ENCODE measurements around the gene NOS3.
A peak's percentile ranks its signal among the peaks of the same experiment; 100 is the strongest.

The NOS3 gene

GRCh38 chr7:150951521-150951920 is 39.3 kb upstream of the NOS3 start:
- CTCF ChIA-PET: interaction anchor here (0.8 to 1.7 kb wide), 3 partner anchors 9 to 34 kb away, joined by 3 to 5 read pairs (median 3); no protein-coding TSS in a partner anchor
- Histone ChIP-seq H3K4me1 (ENCODE audit: control extremely low read depth in 1 of 4, control insufficient read depth in 4 of 4, insufficient read depth in 4 of 4, low read length in 3 of 4) (peaks cover 0 to 19% (median 12%) of the 10 kb centered on the region in 4 experiments), H3K9me3 (ENCODE audit: control extremely low read depth in 1 of 5, control insufficient read depth in 4 of 5, insufficient read depth in 2 of 5, low read depth in 1 of 5, low read length in 4 of 5) (no peaks in the 10 kb centered on the region), H3K36me3 (ENCODE audit: control insufficient read depth in 4 of 4, insufficient read depth in 4 of 4, low read length in 3 of 4) (no peaks in the 10 kb centered on the region), H3K27ac (ENCODE audit: insufficient read depth in 1 of 2, low read depth in 1 of 2, low read length in 2 of 2, poor library complexity in 1 of 2, severe bottlenecking in 2 of 2) (no peak overlapping the region), H3K27me3 (replicated peaks in 2 of 5; ENCODE audit: control insufficient read depth in 4 of 5, insufficient read depth in 5 of 5, low read length in 4 of 5) (peaks cover 0 to 40% (median 6%) of the 10 kb centered on the region in 5 experiments), H3K4me3 (ENCODE audit: control insufficient read depth in 1 of 7, extremely low read depth in 1 of 7, insufficient read depth in 4 of 7, low read depth in 2 of 7, low read length in 6 of 7) (no peak overlapping the region)
- WGBS (ENCODE audit: insufficient coverage): 99% methylated on average over 23 of the region's 28 CpGs
- no peak for DNase-seq
- POLR2A ChIA-PET: no interaction called here

- Histone ChIP-seq H3K4me1 (ENCODE audit: control extremely low read depth in 1 of 4, control insufficient read depth in 4 of 4, insufficient read depth in 4 of 4, low read length in 3 of 4) (peaks cover 0 to 19% (median 12%) of the 10 kb centered on the region in 4 experiments), H3K4me3 (ENCODE audit: control insufficient read depth in 1 of 7, extremely low read depth in 1 of 7, insufficient read depth in 4 of 7, low read depth in 2 of 7, low read length in 6 of 7) (no peak overlapping the region), H3K9me3 (ENCODE audit: control extremely low read depth in 1 of 5, control insufficient read depth in 4 of 5, insufficient read depth in 2 of 5, low read depth in 1 of 5, low read length in 4 of 5) (no peaks in the 10 kb centered on the region), H3K36me3 (ENCODE audit: control insufficient read depth in 4 of 4, insufficient read depth in 4 of 4, low read length in 3 of 4) (no peaks in the 10 kb centered on the region), H3K27me3 (replicated peaks in 2 of 5; ENCODE audit: control insufficient read depth in 4 of 5, insufficient read depth in 5 of 5, low read length in 4 of 5) (peaks cover 0 to 41% (median 7%) of the 10 kb centered on the region in 5 experiments), H3K27ac (ENCODE audit: insufficient read depth in 1 of 2, low read depth in 1 of 2, low read length in 2 of 2, poor library complexity in 1 of 2, severe bottlenecking in 2 of 2) (no peak overlapping the region)
- ChIA-PET POLR2A (no interaction called here), CTCF (interaction anchor here (0.8 to 2.0 kb wide), 7 partner anchors 10 to 37 kb away, joined by 3 to 12 read pairs (median 3); no protein-coding TSS in a partner anchor)
- WGBS (ENCODE audit: insufficient coverage): 97% methylated on average over 31 of the region's 33 CpGs
- DNase-seq: no peak
Observed at GRCh38 chr7:150952331-150953050, 38.3 kb upstream of the NOS3 start.

- no peaks in the 10 kb centered on the region for H3K9me3 ChIP-seq (ENCODE audit: control extremely low read depth in 1 of 5, control insufficient read depth in 4 of 5, insufficient read depth in 2 of 5, low read depth in 1 of 5, low read length in 4 of 5)
- CTCF ChIA-PET: interaction anchor here (0.9 to 2.0 kb wide), 11 partner anchors 9 to 174 kb away, joined by 3 to 12 read pairs (median 4); no protein-coding TSS in a partner anchor
- peaks cover 0 to 19% (median 18%) of the 10 kb centered on the region in 4 experiments for H3K4me1 ChIP-seq (ENCODE audit: control extremely low read depth in 1 of 4, control insufficient read depth in 4 of 4, insufficient read depth in 4 of 4, low read length in 3 of 4)
- POLR2A ChIA-PET: interaction anchor here (0.8 kb wide), 1 partner anchor 16 kb away, joined by 3 read pairs; no protein-coding TSS in a partner anchor
- peaks cover 0 to 42% (median 10%) of the 10 kb centered on the region in 5 experiments for H3K27me3 ChIP-seq (replicated peaks in 2 of 5; ENCODE audit: control insufficient read depth in 4 of 5, insufficient read depth in 5 of 5, low read length in 4 of 5)
- H3K27ac ChIP-seq (ENCODE audit: insufficient read depth in 1 of 2, low read depth in 1 of 2, low read length in 2 of 2, poor library complexity in 1 of 2, severe bottlenecking in 2 of 2): peak overlapping the region in 1 of 2 experiments; percentile 63
- 96% methylated on average over 17 of the region's 17 CpGs for WGBS (ENCODE audit: insufficient coverage)
- no peaks in the 10 kb centered on the region for H3K36me3 ChIP-seq (ENCODE audit: control insufficient read depth in 4 of 4, insufficient read depth in 4 of 4, low read length in 3 of 4)
- H3K4me3 ChIP-seq (ENCODE audit: control insufficient read depth in 1 of 7, extremely low read depth in 1 of 7, insufficient read depth in 4 of 7, low read depth in 2 of 7, low read length in 6 of 7): no peak overlapping the region
- DNase-seq: no peak
Observed at GRCh38 chr7:150953061-150953997, 37.5 kb upstream of the NOS3 start.

- POLR2A ChIA-PET: interaction anchor here (0.5 to 0.8 kb wide), 2 partner anchors 17 to 591 kb away, joined by 3 read pairs; no protein-coding TSS in a partner anchor
- 96% methylated on average over 5 of the region's 9 CpGs for WGBS (ENCODE audit: insufficient coverage)
- H3K4me1 ChIP-seq (ENCODE audit: control extremely low read depth in 1 of 4, control insufficient read depth in 4 of 4, insufficient read depth in 4 of 4, low read length in 3 of 4): peaks cover 0 to 22% (median 18%) of the 10 kb centered on the region in 4 experiments
- CTCF ChIA-PET: interaction anchor here (0.8 to 2.0 kb wide), 11 partner anchors 8 to 176 kb away, joined by 3 to 12 read pairs (median 3); no protein-coding TSS in a partner anchor
- peaks cover 0 to 46% (median 15%) of the 10 kb centered on the region in 5 experiments for H3K27me3 ChIP-seq (replicated peaks in 2 of 5; ENCODE audit: control insufficient read depth in 4 of 5, insufficient read depth in 5 of 5, low read length in 4 of 5)
- H3K4me3 ChIP-seq (ENCODE audit: control insufficient read depth in 1 of 7, extremely low read depth in 1 of 7, insufficient read depth in 4 of 7, low read depth in 2 of 7, low read length in 6 of 7): peak overlapping the region in 1 of 7 experiments; percentile 8
- H3K27ac ChIP-seq (ENCODE audit: insufficient read depth in 1 of 2, low read depth in 1 of 2, low read length in 2 of 2, poor library complexity in 1 of 2, severe bottlenecking in 2 of 2): peak overlapping the region in 1 of 2 experiments; percentile 63
- no peak for DNase-seq
- H3K9me3 ChIP-seq (ENCODE audit: control extremely low read depth in 1 of 5, control insufficient read depth in 4 of 5, insufficient read depth in 2 of 5, low read depth in 1 of 5, low read length in 4 of 5): no peaks in the 10 kb centered on the region
- no peaks in the 10 kb centered on the region for H3K36me3 ChIP-seq (ENCODE audit: control insufficient read depth in 4 of 4, insufficient read depth in 4 of 4, low read length in 3 of 4)
Observed at GRCh38 chr7:150954201-150954985, 36.4 kb upstream of the NOS3 start.

GRCh38 chr7:150954986-150955518 is 35.8 kb upstream of the NOS3 start:
- H3K27me3 ChIP-seq (replicated peaks in 2 of 5; ENCODE audit: control insufficient read depth in 4 of 5, insufficient read depth in 5 of 5, low read length in 4 of 5): peaks cover 0 to 52% (median 17%) of the 10 kb centered on the region in 5 experiments
- H3K27ac ChIP-seq (ENCODE audit: insufficient read depth in 1 of 2, low read depth in 1 of 2, low read length in 2 of 2, poor library complexity in 1 of 2, severe bottlenecking in 2 of 2): peak overlapping the region in 1 of 2 experiments; percentile 63
- no peaks in the 10 kb centered on the region for H3K36me3 ChIP-seq (ENCODE audit: control insufficient read depth in 4 of 4, insufficient read depth in 4 of 4, low read length in 3 of 4)
- ChIA-PET POLR2A (no interaction called here), CTCF (interaction anchor here (1.1 to 1.8 kb wide), 4 partner anchors 9 to 57 kb away, joined by 3 to 4 read pairs (median 3); no protein-coding TSS in a partner anchor)
- no peak overlapping the region for H3K4me3 ChIP-seq (ENCODE audit: control insufficient read depth in 1 of 7, extremely low read depth in 1 of 7, insufficient read depth in 4 of 7, low read depth in 2 of 7, low read length in 6 of 7)
- no peak for DNase-seq
- no peaks in the 10 kb centered on the region for H3K9me3 ChIP-seq (ENCODE audit: control extremely low read depth in 1 of 5, control insufficient read depth in 4 of 5, insufficient read depth in 2 of 5, low read depth in 1 of 5, low read length in 4 of 5)
- 79% methylated on average over 13 of the region's 21 CpGs for WGBS (ENCODE audit: insufficient coverage)
- peaks cover 0 to 22% (median 15%) of the 10 kb centered on the region in 4 experiments for H3K4me1 ChIP-seq (ENCODE audit: control extremely low read depth in 1 of 4, control insufficient read depth in 4 of 4, insufficient read depth in 4 of 4, low read length in 3 of 4)
